Measurements from ENCODE around the gene ERVW-1.

GRCh38 chr7:92496876-92497275 lies 19.1 kb upstream of the ERVW-1 start:
- TF ChIP-seq CTCF (IDR thresholded peaks at IDR 0.05) (no peak), SIN3A (IDR thresholded peaks at IDR 0.05; ENCODE audit: borderline replicate concordance, insufficient read depth, low read depth, low read length) (no peak), POLR2AphosphoS5 (IDR thresholded peaks at IDR 0.05; ENCODE audit: low read depth, low read length) (no peak), REST (IDR thresholded peaks at IDR 0.05; ENCODE audit: insufficient read depth in 1 of 2, low read depth in 2 of 2, low read length in 1 of 2) (no peak), TCF7L2 (IDR thresholded peaks at IDR 0.05; ENCODE audit: low read depth, low read length) (no peak)

Data from Panc1 (cell line).